DOHH2 (cell line): Measurements from ENCODE around the gene OCA2.
"Not testable (repeated sequence)": the region's sequence is repeated elsewhere in the genome, so short reads cannot be mapped to it uniquely, and the experiment has no call there.

ENCODE experiments used
- H3F3A ChIP-seq: fragments of 200-600 bp; sonication (generic), shearing (Covaris generic); 2 replicates; pipeline ENCODE4 v1.6.0; 2016; ENCODE audit warnings: antibody characterized with exemption, mild to moderate bottlenecking; ENCODE audit not compliant: control insufficient read depth, insufficient read depth
- H3K27ac ChIP-seq: fragments of 200-600 bp; sonication (generic); 2 replicates; pipeline ENCODE4 v1.5.1; 2014; ENCODE audit warnings: low read depth, mild to moderate bottlenecking, low read length, moderate library complexity
- H3K27me3 ChIP-seq: fragments of 200-600 bp; sonication (generic); 2 replicates; pipeline ENCODE4 v1.6.1; 2014; ENCODE audit warnings: mild to moderate bottlenecking, low read length, mixed read lengths; ENCODE audit not compliant: control insufficient read depth
- H3K36me3 ChIP-seq: fragments of 200-600 bp; sonication (generic); 2 replicates; pipeline ENCODE4 v1.6.1; 2014; ENCODE audit warnings: mild to moderate bottlenecking, low read length, moderate library complexity, mixed read lengths; ENCODE audit not compliant: control insufficient read depth
- H3K4me1 ChIP-seq: fragments of 200-600 bp; sonication (generic); 2 replicates; pipeline ENCODE4 v1.6.1; 2014; ENCODE audit warnings: mild to moderate bottlenecking, low read length, mixed read lengths; ENCODE audit not compliant: control insufficient read depth
- H3K4me2 ChIP-seq: fragments of 200-600 bp; sonication (generic); 2 replicates; pipeline ENCODE4 v1.6.0; 2014; ENCODE audit warnings: mild to moderate bottlenecking, low read length, moderate library complexity
- H3K4me3 ChIP-seq: fragments of 200-600 bp; sonication (generic); 2 replicates; pipeline ENCODE4 v1.5.1; 2014; ENCODE audit warnings: mild to moderate bottlenecking, low read length, mixed read lengths
- H3K79me2 ChIP-seq: fragments of 200-600 bp; sonication (generic); 2 replicates; pipeline ENCODE4 v1.6.1; 2014; ENCODE audit warnings: mild to moderate bottlenecking, low read length, mixed read lengths; ENCODE audit not compliant: control insufficient read depth
- H3K9me2 ChIP-seq: fragments of 200-600 bp; sonication (generic); replicated peaks from 2 replicates; pipeline ENCODE4 v1.6.1; 2014; ENCODE audit warnings: mild to moderate bottlenecking, low read length, mixed read lengths; ENCODE audit not compliant: control insufficient read depth
- H3K9me3 ChIP-seq: fragments of 200-600 bp; sonication (generic); 2 replicates; pipeline ENCODE4 v1.6.1; 2014; ENCODE audit warnings: antibody characterized with exemption, low read length, mixed read lengths; ENCODE audit not compliant: control insufficient read depth, insufficient read depth
- H4K20me1 ChIP-seq: fragments of 200-600 bp; sonication (generic); 2 replicates; pipeline ENCODE4 v1.6.0; 2014; ENCODE audit warnings: low read depth, mild to moderate bottlenecking, antibody characterized with exemption, low read length, moderate library complexity; ENCODE audit not compliant: control insufficient read depth, insufficient read depth
- CTCF ChIP-seq: fragments of 200-600 bp; sonication (generic); IDR thresholded peaks from one replicate; pipeline ENCODE4 v1.5.1; 2014; ENCODE audit warnings: antibody characterized with exemption, mild to moderate bottlenecking, low read depth, low read length; ENCODE audit not compliant: poor library complexity, severe bottlenecking
- EZH2phosphoT487 ChIP-seq: fragments of 200-600 bp; sonication (generic); IDR thresholded peaks from 2 replicates; pipeline ENCODE4 v1.6.1; 2017; ENCODE audit warnings: borderline replicate concordance, mild to moderate bottlenecking, antibody characterized with exemption, low read length, moderate library complexity, mixed read lengths

Gene OCA2

GRCh38 chr15:27958911-27959578 is 140.1 kb downstream of the OCA2 start:
- no peaks in the 10 kb centered on the region for H3K9me3 ChIP-seq
- no peaks in the 10 kb centered on the region for H3F3A ChIP-seq
- TF ChIP-seq CTCF: no peak
- no peak for TF ChIP-seq EZH2phosphoT487
- peak overlapping the region; percentile 54 for H3K4me3 ChIP-seq
- H3K27ac ChIP-seq: peak overlapping the region; percentile 73
- H3K4me2 ChIP-seq: peak overlapping the region; percentile 74
- no peaks in the 10 kb centered on the region for H3K79me2 ChIP-seq
- no peaks in the 10 kb centered on the region for H4K20me1 ChIP-seq
- peaks cover 21% of the 10 kb centered on the region for H3K4me1 ChIP-seq
- no peaks in the 10 kb centered on the region for H3K36me3 ChIP-seq
- H3K9me2 ChIP-seq: no peaks in the 10 kb centered on the region
- no peaks in the 10 kb centered on the region for H3K27me3 ChIP-seq

GRCh38 chr15:27956285-27956684 is 142.8 kb downstream of the OCA2 start:
- Histone ChIP-seq H3K4me3 (no peak overlapping the region), H4K20me1 (no peaks in the 10 kb centered on the region), H3F3A (no peaks in the 10 kb centered on the region), H3K9me3 (no peaks in the 10 kb centered on the region), H3K27ac (no peak overlapping the region), H3K4me1 (peaks cover 21% of the 10 kb centered on the region), H3K27me3 (no peaks in the 10 kb centered on the region), H3K4me2 (no peak overlapping the region), H3K9me2 (no peaks in the 10 kb centered on the region), H3K79me2 (no peaks in the 10 kb centered on the region), H3K36me3 (no peaks in the 10 kb centered on the region)
- TF ChIP-seq EZH2phosphoT487 (no peak), CTCF (no peak)

- Histone ChIP-seq H3K79me2 (no peaks in the 10 kb centered on the region), H3K9me2 (no peaks in the 10 kb centered on the region), H3F3A (no peaks in the 10 kb centered on the region), H3K4me2 (no peak overlapping the region), H3K9me3 (no peaks in the 10 kb centered on the region), H3K27me3 (no peaks in the 10 kb centered on the region), H3K36me3 (no peaks in the 10 kb centered on the region), H4K20me1 (no peaks in the 10 kb centered on the region), H3K4me3 (no peak overlapping the region), H3K4me1 (peaks cover 21% of the 10 kb centered on the region), H3K27ac (no peak overlapping the region)
- no peak for TF ChIP-seq CTCF
- TF ChIP-seq EZH2phosphoT487: no peak
Observed at GRCh38 chr15:27955087-27955486, 144.0 kb downstream of the OCA2 start.

GRCh38 chr15:27952593-27952992 is 146.5 kb downstream of the OCA2 start:
- H3K4me1 ChIP-seq, H4K20me1 ChIP-seq, H3K4me2 ChIP-seq, H3K79me2 ChIP-seq, H3K9me3 ChIP-seq, H3F3A ChIP-seq, H3K36me3 ChIP-seq, H3K27ac ChIP-seq, H3K9me2 ChIP-seq, H3K4me3 ChIP-seq, H3K27me3 ChIP-seq: not testable (repeated sequence)
